Stimulated activated CD8-positive, alpha-beta memory T cell treated with anti-CD3 and anti-CD28 coated beads, Interleukin-2, amount 100 ng/mL, for 1 hour (primary cell): ENCODE data around the gene IQCH.
A peak's percentile ranks its signal among the peaks of the same experiment; 100 is the strongest.
"Not testable (repeated sequence)": the region's sequence is repeated elsewhere in the genome, so short reads cannot be mapped to it uniquely, and the experiment has no call there.

Experiments
- DNase-seq, 2 donors: peaks; one replicate each; pipeline ENCODE4 v3.0.0-alpha.2; 2020; ENCODE audit warnings: low read depth in 2 of 2

Gene IQCH

GRCh38 chr15:67436351-67437250, 182.0 kb downstream of the IQCH start:
- DNase-seq, result not testable (repeated sequence)

- DNase-seq, result no peak
Observed at GRCh38 chr15:67444100-67444499, 189.5 kb downstream of the IQCH start.

- DNase-seq, result no peak
Observed at GRCh38 chr15:67446449-67446848, 191.9 kb downstream of the IQCH start.

GRCh38 chr15:67448372-67448771, 193.8 kb downstream of the IQCH start:
- DNase-seq, result not testable (repeated sequence)

GRCh38 chr15:67453703-67454102, 199.1 kb downstream of the IQCH start:
- DNase-seq, result not testable (repeated sequence)

- peak; percentile 61 to 67 for DNase-seq
Observed at GRCh38 chr15:67456677-67457529, 202.3 kb downstream of the IQCH start.

- DNase-seq, result no peak
Observed at GRCh38 chr15:67458331-67459029, 203.9 kb downstream of the IQCH start.

GRCh38 chr15:67460521-67460920, 205.9 kb downstream of the IQCH start:
- no peak for DNase-seq

- no peak for DNase-seq
Observed at GRCh38 chr15:67461735-67462134, 207.1 kb downstream of the IQCH start.

- no peak for DNase-seq
Observed at GRCh38 chr15:67462875-67463274, 208.3 kb downstream of the IQCH start.

GRCh38 chr15:67463488-67463887, 208.9 kb downstream of the IQCH start:
- no peak for DNase-seq

- DNase-seq, result no peak
Observed at GRCh38 chr15:67465196-67465952, 210.8 kb downstream of the IQCH start.

GRCh38 chr15:67468416-67468815, 213.8 kb downstream of the IQCH start:
- DNase-seq, result no peak

GRCh38 chr15:67469680-67470079, 215.1 kb downstream of the IQCH start:
- no peak for DNase-seq

GRCh38 chr15:67472957-67473356, 218.4 kb downstream of the IQCH start:
- no peak for DNase-seq

GRCh38 chr15:67474405-67475110, 220.0 kb downstream of the IQCH start:
- no peak for DNase-seq

GRCh38 chr15:67479781-67480505, 225.4 kb downstream of the IQCH start:
- DNase-seq, result no peak

GRCh38 chr15:67480741-67481140, 226.2 kb downstream of the IQCH start:
- DNase-seq, result no peak

GRCh38 chr15:67481680-67482079, 227.1 kb downstream of the IQCH start:
- DNase-seq, result no peak

GRCh38 chr15:67495585-67495984, 241.0 kb downstream of the IQCH start:
- DNase-seq, result no peak
